GM21723 (cell line): ENCODE data around the gene MARCKS.

Experiments
- ATAC-seq: cut with Tn5 transposase; IDR thresholded peaks from one replicate; pipeline ENCODE4 v1.9.1; 2021; ENCODE audit warnings: mild to moderate bottlenecking, moderate library complexity; ENCODE audit not compliant: unreplicated experiment

Gene MARCKS

GRCh38 chr6:113856625-113857555, at the start of gene MARCKS:
TSS of gene MARCKS (plus strand) at chr6:113857345. CDS start at chr6:113857746, 401 bp downstream.
- peak; percentile 49 for ATAC-seq

- ATAC-seq, result peak; percentile 65
Observed at GRCh38 chr6:113809826-113810225, 47.3 kb upstream of the MARCKS start.

GRCh38 chr6:113813142-113813541, 44.0 kb upstream of the MARCKS start:
- no peak for ATAC-seq

GRCh38 chr6:113818578-113818977, 38.6 kb upstream of the MARCKS start:
- ATAC-seq, result no peak

- ATAC-seq, result no peak
Observed at GRCh38 chr6:113819169-113819830, 37.8 kb upstream of the MARCKS start.

- ATAC-seq, result no peak
Observed at GRCh38 chr6:113820761-113821160, 36.4 kb upstream of the MARCKS start.

GRCh38 chr6:113821445-113821844, 35.7 kb upstream of the MARCKS start:
- no peak for ATAC-seq

- no peak for ATAC-seq
Observed at GRCh38 chr6:113823916-113824315, 33.2 kb upstream of the MARCKS start.

- ATAC-seq, result no peak
Observed at GRCh38 chr6:113824411-113824810, 32.7 kb upstream of the MARCKS start.

- no peak for ATAC-seq
Observed at GRCh38 chr6:113824866-113825265, 32.3 kb upstream of the MARCKS start.

- ATAC-seq, result no peak
Observed at GRCh38 chr6:113825781-113826180, 31.4 kb upstream of the MARCKS start.

GRCh38 chr6:113828984-113829695, 28.0 kb upstream of the MARCKS start:
- ATAC-seq, result no peak

- no peak for ATAC-seq
Observed at GRCh38 chr6:113829696-113830045, 27.5 kb upstream of the MARCKS start.

- no peak for ATAC-seq
Observed at GRCh38 chr6:113830140-113830539, 27.0 kb upstream of the MARCKS start.

- ATAC-seq, result no peak
Observed at GRCh38 chr6:113833537-113833936, 23.6 kb upstream of the MARCKS start.

- no peak for ATAC-seq
Observed at GRCh38 chr6:113837170-113837569, 20.0 kb upstream of the MARCKS start.

GRCh38 chr6:113842165-113842564, 15.0 kb upstream of the MARCKS start:
- peak; percentile 51 for ATAC-seq

GRCh38 chr6:113843500-113844073, 13.6 kb upstream of the MARCKS start:
- ATAC-seq, result no peak

GRCh38 chr6:113846577-113846976, 10.6 kb upstream of the MARCKS start:
- ATAC-seq, result no peak

- no peak for ATAC-seq
Observed at GRCh38 chr6:113847447-113847846, 9.7 kb upstream of the MARCKS start.

GRCh38 chr6:113848280-113848679, 8.9 kb upstream of the MARCKS start:
- ATAC-seq, result no peak
